ENCODE measurements around the gene CCDC38. TPM values are rescaled to one million over a fixed set of nuclear protein-coding genes. Genes with fewer than 3 reads are reported as not detected.

The CCDC38 gene
- total RNA-seq, 3 donors from 2014 or later, result not detected

- H3K4me3 ChIP-seq, result no peak overlapping the region
- no peaks in the 10 kb centered on the region for H3K9me3 ChIP-seq
- peaks cover 7% of the 10 kb centered on the region for H3K4me1 ChIP-seq (ENCODE audit: low read depth)
- no peak for DNase-seq
- H3K36me3 ChIP-seq (ENCODE audit: low read depth), result no peaks in the 10 kb centered on the region
- TF ChIP-seq, protein P1, sequence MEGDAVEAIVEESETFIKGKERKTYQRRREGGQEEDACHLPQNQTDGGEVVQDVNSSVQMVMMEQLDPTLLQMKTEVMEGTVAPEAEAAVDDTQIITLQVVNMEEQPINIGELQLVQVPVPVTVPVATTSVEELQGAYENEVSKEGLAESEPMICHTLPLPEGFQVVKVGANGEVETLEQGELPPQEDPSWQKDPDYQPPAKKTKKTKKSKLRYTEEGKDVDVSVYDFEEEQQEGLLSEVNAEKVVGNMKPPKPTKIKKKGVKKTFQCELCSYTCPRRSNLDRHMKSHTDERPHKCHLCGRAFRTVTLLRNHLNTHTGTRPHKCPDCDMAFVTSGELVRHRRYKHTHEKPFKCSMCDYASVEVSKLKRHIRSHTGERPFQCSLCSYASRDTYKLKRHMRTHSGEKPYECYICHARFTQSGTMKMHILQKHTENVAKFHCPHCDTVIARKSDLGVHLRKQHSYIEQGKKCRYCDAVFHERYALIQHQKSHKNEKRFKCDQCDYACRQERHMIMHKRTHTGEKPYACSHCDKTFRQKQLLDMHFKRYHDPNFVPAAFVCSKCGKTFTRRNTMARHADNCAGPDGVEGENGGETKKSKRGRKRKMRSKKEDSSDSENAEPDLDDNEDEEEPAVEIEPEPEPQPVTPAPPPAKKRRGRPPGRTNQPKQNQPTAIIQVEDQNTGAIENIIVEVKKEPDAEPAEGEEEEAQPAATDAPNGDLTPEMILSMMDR (IDR thresholded peaks at IDR 0.05), result no peak
- no peak for ATAC-seq
- intact Hi-C loops (cut with DNase I, micrococcal nuclease), result no loop called here
Measured at GRCh38 chr12:95829395-95829794, 113.0 kb downstream of the CCDC38 start.

GRCh38 chr12:95820096-95820703 lies 122.2 kb downstream of the CCDC38 start:
- ATAC-seq (peak; percentile 57), DNase-seq (peak in 1 of 3 donors; percentile 86)
- H3K4me3 ChIP-seq, result no peak overlapping the region
- H3K4me1 ChIP-seq (ENCODE audit: low read depth), result no peaks in the 10 kb centered on the region
- no peaks in the 10 kb centered on the region for H3K36me3 ChIP-seq (ENCODE audit: low read depth)
- no peaks in the 10 kb centered on the region for H3K9me3 ChIP-seq
- intact Hi-C loops (cut with DNase I, micrococcal nuclease), result no loop called here
- TF ChIP-seq, protein P1 (IDR thresholded peaks at IDR 0.05), result no peak

Other genes with a start within 250 kb of the CCDC38 start
- 10 to 100 TPM; 15.9 to 34.7 (median 19.8) TPM for gene NTN4, start 151.8 kb downstream of the CCDC38 start, total RNA-seq
- gene SNRPF, start 83.7 kb downstream of the CCDC38 start, total RNA-seq, result 10 to 100 TPM; 12.2 to 21.5 (median 13.7) TPM
- gene AMDHD1, start 717 bp upstream of the CCDC38 start, total RNA-seq, result under 1 TPM in 2 of 3 donors, not detected in 1; 0.35 to 0.41 TPM
- gene HAL, start 53.7 kb upstream of the CCDC38 start, total RNA-seq, result 1 to 10 TPM; 1.0 to 1.8 (median 1.5) TPM
- 10 to 100 TPM; 52.8 to 68.2 (median 56.9) TPM for gene LTA4H, start 93.0 kb upstream of the CCDC38 start, total RNA-seq

All from mucosa of descending colon (tissue), 3 donors.